LNCaP clone FGC (cell line): ENCODE measurements around the gene CDKN2AIPNL.

ENCODE experiments used
- DNase-seq: peaks from one replicate; pipeline ENCODE4 v3.0.0-alpha.2; 2011; ENCODE audit warnings: low read depth
- H3K4me3 ChIP-seq: 2 replicates; pipeline ENCODE4 v1.5.1; 2011; ENCODE audit warnings: mild to moderate bottlenecking, low read depth, low read length, control low read depth
- CTCF ChIP-seq: IDR thresholded peaks from 2 replicates; pipeline ENCODE4 v1.5.1; 2012; ENCODE audit warnings: mild to moderate bottlenecking; ENCODE audit not compliant: control insufficient read depth, insufficient read depth; ENCODE audit errors: extremely low read depth

CDKN2AIPNL gene

GRCh38 chr5:134420343-134420742 lies 8.7 kb upstream of the CDKN2AIPNL start:
- H3K4me3 ChIP-seq = no peak overlapping the region

GRCh38 chr5:134418958-134419357 lies 7.3 kb upstream of the CDKN2AIPNL start:
- H3K4me3 ChIP-seq = no peak overlapping the region
- DNase-seq = no peak
- no peak for TF ChIP-seq CTCF

More at GRCh38 chr5:134420343-134420742, 8.7 kb upstream of the CDKN2AIPNL start:
- no peak for DNase-seq
- TF ChIP-seq CTCF = no peak

GRCh38 chr5:134417707-134418106 lies 6.0 kb upstream of the CDKN2AIPNL start:
- no peak overlapping the region for H3K4me3 ChIP-seq
- no peak for DNase-seq
- TF ChIP-seq CTCF = no peak

- no peak overlapping the region for H3K4me3 ChIP-seq
- no peak for TF ChIP-seq CTCF
- no peak for DNase-seq
These were observed 1.4 kb upstream of the CDKN2AIPNL start for GRCh38 chr5:134413046-134413445.

GRCh38 chr5:134411228-134411545 lies 494 bp downstream of the CDKN2AIPNL start:
- no peak for TF ChIP-seq CTCF
- peak overlapping the region; percentile 99 for H3K4me3 ChIP-seq
- no peak for DNase-seq

- peak overlapping the region; percentile 99 for H3K4me3 ChIP-seq
- no peak for TF ChIP-seq CTCF
- DNase-seq = no peak
These were observed 859 bp downstream of the CDKN2AIPNL start for GRCh38 chr5:134410822-134411221.

- no peak overlapping the region for H3K4me3 ChIP-seq
- no peak for TF ChIP-seq CTCF
- no peak for DNase-seq
These were observed 2.4 kb downstream of the CDKN2AIPNL start for GRCh38 chr5:134409321-134409720.
